HG02763 (cell line): Measurements from ENCODE around the gene ORM1.
"Not testable (repeated sequence)": the region's sequence is repeated elsewhere in the genome, so short reads cannot be mapped to it uniquely, and the experiment has no call there.

Experiments
- ATAC-seq: cut with Tn5 transposase; IDR thresholded peaks from one replicate; pipeline ENCODE4 v1.9.1; 2021; ENCODE audit warnings: mild to moderate bottlenecking, moderate library complexity; ENCODE audit not compliant: unreplicated experiment

ORM1 gene

GRCh38 chr9:114322831-114323531 is at the start of gene ORM1:
ORM1 (plus strand) TSS chr9:114323098; CDS start chr9:114323134, 36 bp downstream.
- not testable (repeated sequence) for ATAC-seq

GRCh38 chr9:114273461-114273881 is 49.4 kb upstream of the ORM1 start:
- ATAC-seq = no peak

GRCh38 chr9:114274217-114274616 is 48.7 kb upstream of the ORM1 start:
- no peak for ATAC-seq

GRCh38 chr9:114275246-114276004 is 47.5 kb upstream of the ORM1 start:
- ATAC-seq = no peak

GRCh38 chr9:114276908-114277821 is 45.7 kb upstream of the ORM1 start:
- no peak for ATAC-seq

GRCh38 chr9:114278356-114278755 is 44.5 kb upstream of the ORM1 start:
- no peak for ATAC-seq

- no peak for ATAC-seq
Measured at GRCh38 chr9:114278881-114279570, 43.9 kb upstream of the ORM1 start.

- no peak for ATAC-seq
Measured at GRCh38 chr9:114279693-114280092, 43.2 kb upstream of the ORM1 start.

GRCh38 chr9:114280636-114281472 is 42.0 kb upstream of the ORM1 start:
- ATAC-seq = no peak

GRCh38 chr9:114281473-114282103 is 41.3 kb upstream of the ORM1 start:
- no peak for ATAC-seq

- no peak for ATAC-seq
Measured at GRCh38 chr9:114282104-114282485, 40.8 kb upstream of the ORM1 start.

GRCh38 chr9:114282507-114282906 is 40.4 kb upstream of the ORM1 start:
- ATAC-seq = no peak

GRCh38 chr9:114282926-114283325 is 40.0 kb upstream of the ORM1 start:
- ATAC-seq = no peak

- ATAC-seq = no peak
Measured at GRCh38 chr9:114283551-114284111, 39.3 kb upstream of the ORM1 start.

- no peak for ATAC-seq
Measured at GRCh38 chr9:114284316-114285060, 38.4 kb upstream of the ORM1 start.

GRCh38 chr9:114285166-114285867 is 37.6 kb upstream of the ORM1 start:
- no peak for ATAC-seq

GRCh38 chr9:114286146-114286679 is 36.7 kb upstream of the ORM1 start:
- ATAC-seq = no peak
